HUES64 (cell line): ENCODE data around the gene SLC39A10.
"Not testable (repeated sequence)": the region's sequence is repeated elsewhere in the genome, so short reads cannot be mapped to it uniquely, and the experiment has no call there.

ENCODE experiments used
- H3K27ac ChIP-seq: 2 replicates; pipeline ENCODE4 v1.7.0; 2013; ENCODE audit warnings: low read depth, low read length, inconsistent platforms
- H3K27me3 ChIP-seq: 2 replicates; pipeline ENCODE4 v1.6.1; 2013; ENCODE audit warnings: mild to moderate bottlenecking, low read length; ENCODE audit not compliant: insufficient read depth
- H3K36me3 ChIP-seq: 2 replicates; pipeline ENCODE4 v1.6.1; 2013; ENCODE audit warnings: mild to moderate bottlenecking, low read length; ENCODE audit not compliant: insufficient read depth
- H3K4me1 ChIP-seq: 2 replicates; pipeline ENCODE4 v1.6.1; 2013; ENCODE audit warnings: mild to moderate bottlenecking, low read length, moderate library complexity; ENCODE audit not compliant: insufficient read depth
- H3K4me3 ChIP-seq: 2 replicates; pipeline ENCODE4 v1.5.1; 2013; ENCODE audit warnings: mild to moderate bottlenecking, low read length, moderate library complexity
- H3K9ac ChIP-seq: 2 replicates; pipeline ENCODE4 v1.6.1; 2013; ENCODE audit warnings: mild to moderate bottlenecking, low read depth, low read length
- H3K9me3 ChIP-seq: 2 replicates; pipeline ENCODE4 v1.6.1; 2013; ENCODE audit warnings: low read depth, low read length; ENCODE audit not compliant: insufficient read depth
- WGBS: fragments of 150-250, 120-280 bp; methylation state at CpG from one replicate; pipeline ENCODE4 v1.1.7; 2013; ENCODE audit warnings: missing lambda C conversion rate; 5-methylcytosine and 5-hydroxymethylcytosine counted together

Gene SLC39A10

DNA sequence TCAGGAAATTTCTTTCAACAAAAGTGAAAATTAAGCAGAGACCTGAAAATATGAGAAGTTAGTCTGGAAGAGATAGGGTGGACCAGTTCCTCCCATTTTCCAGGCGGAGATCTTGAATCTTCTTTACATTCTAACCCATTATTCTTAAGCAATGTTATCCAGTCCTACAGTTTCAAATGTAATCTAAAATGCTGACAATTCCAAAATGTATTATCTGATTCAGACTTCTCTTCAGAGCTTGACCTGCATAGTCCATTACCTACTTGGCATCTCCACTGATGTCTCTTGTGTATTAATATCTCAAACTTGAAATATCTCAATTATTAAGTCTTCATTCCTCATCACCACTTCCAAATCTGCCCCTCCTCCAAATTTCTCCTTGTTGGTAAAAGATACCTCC is 28.4 kb upstream of the SLC39A10 start:
- Histone ChIP-seq H3K27me3 (no peaks in the 10 kb centered on the region), H3K9me3 (no peaks in the 10 kb centered on the region), H3K9ac (no peak overlapping the region), H3K4me1 (no peaks in the 10 kb centered on the region), H3K4me3 (no peak overlapping the region), H3K27ac (no peak overlapping the region), H3K36me3 (0 out of 2 replicates have a peak, but pooled peaks cover 2% of the 10 kb centered on the region)
- 95% methylated on average over 1 of the region's 1 CpG for WGBS

- Histone ChIP-seq H3K27ac (no peak overlapping the region), H3K9ac (no peak overlapping the region), H3K9me3 (no peaks in the 10 kb centered on the region), H3K4me3 (no peak overlapping the region), H3K27me3 (no peaks in the 10 kb centered on the region), H3K36me3 (no peaks in the 10 kb centered on the region), H3K4me1 (peaks cover 9% of the 10 kb centered on the region)
- 95% methylated on average over 10 of the region's 10 CpGs for WGBS
Measured at GRCh38 chr2:195632856-195633572, 24.0 kb upstream of the SLC39A10 start.

- Histone ChIP-seq H3K9ac (no peak overlapping the region), H3K36me3 (no peaks in the 10 kb centered on the region)
- 96% methylated on average over 4 of the region's 4 CpGs for whole genome bisulfite sequencing
Measured at GRCh38 chr2:195633573-195633870, 23.5 kb upstream of the SLC39A10 start.

GRCh38 chr2:195633974-195634373 is 23.1 kb upstream of the SLC39A10 start:
- Histone ChIP-seq H3K36me3 (no peaks in the 10 kb centered on the region), H3K4me1 (peaks cover 9% of the 10 kb centered on the region), H3K27ac (no peak overlapping the region), H3K27me3 (no peaks in the 10 kb centered on the region), H3K4me3 (no peak overlapping the region), H3K9me3 (no peaks in the 10 kb centered on the region), H3K9ac (no peak overlapping the region)
- 89% methylated on average over 3 of the region's 3 CpGs for WGBS

More at GRCh38 chr2:195633573-195633870, 23.5 kb upstream of the SLC39A10 start:
- no peaks in the 10 kb centered on the region for H3K9me3 ChIP-seq
- H3K4me1 ChIP-seq = peaks cover 9% of the 10 kb centered on the region
- H3K27me3 ChIP-seq = no peaks in the 10 kb centered on the region
- H3K4me3 ChIP-seq = no peak overlapping the region
- no peak overlapping the region for H3K27ac ChIP-seq

DNA sequence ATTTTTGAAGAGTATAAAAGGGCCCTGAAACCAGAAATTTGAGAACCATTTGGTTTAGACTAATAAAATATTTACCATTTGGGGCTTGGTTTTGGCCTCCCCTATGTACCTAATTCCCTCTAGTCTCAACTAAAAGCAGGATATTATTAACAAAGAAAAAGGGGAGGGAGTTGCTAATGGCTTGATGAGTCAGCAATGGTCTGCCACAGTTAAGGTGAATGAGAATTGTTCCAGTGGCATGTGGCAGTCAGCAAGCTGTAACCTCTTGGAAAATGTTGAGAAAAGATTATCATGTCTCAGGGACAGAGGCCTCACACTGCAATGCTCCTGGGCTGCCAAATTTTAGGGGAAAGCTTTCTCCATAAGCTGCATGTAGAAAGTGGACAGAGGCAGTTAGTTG is 20.1 kb upstream of the SLC39A10 start:
- H3K36me3 ChIP-seq = no peaks in the 10 kb centered on the region
- no peaks in the 10 kb centered on the region for H3K9me3 ChIP-seq
- H3K4me3 ChIP-seq = no peak overlapping the region
- H3K27ac ChIP-seq = peak overlapping the region; percentile 23; the same call in 1 of the 2 replicates
- no peak overlapping the region for H3K9ac ChIP-seq
- H3K27me3 ChIP-seq = no peaks in the 10 kb centered on the region
- H3K4me1 ChIP-seq = peaks cover 10% of the 10 kb centered on the region

- Histone ChIP-seq H3K4me1 (peaks cover 18% of the 10 kb centered on the region), H3K27ac (no peak overlapping the region), H3K9ac (no peak overlapping the region), H3K9me3 (no peaks in the 10 kb centered on the region), H3K27me3 (no peaks in the 10 kb centered on the region), H3K36me3 (no peaks in the 10 kb centered on the region), H3K4me3 (no peak overlapping the region)
- 96% methylated on average over 3 of the region's 4 CpGs for WGBS
Measured at GRCh38 chr2:195638750-195639149, 18.3 kb upstream of the SLC39A10 start.

DNA sequence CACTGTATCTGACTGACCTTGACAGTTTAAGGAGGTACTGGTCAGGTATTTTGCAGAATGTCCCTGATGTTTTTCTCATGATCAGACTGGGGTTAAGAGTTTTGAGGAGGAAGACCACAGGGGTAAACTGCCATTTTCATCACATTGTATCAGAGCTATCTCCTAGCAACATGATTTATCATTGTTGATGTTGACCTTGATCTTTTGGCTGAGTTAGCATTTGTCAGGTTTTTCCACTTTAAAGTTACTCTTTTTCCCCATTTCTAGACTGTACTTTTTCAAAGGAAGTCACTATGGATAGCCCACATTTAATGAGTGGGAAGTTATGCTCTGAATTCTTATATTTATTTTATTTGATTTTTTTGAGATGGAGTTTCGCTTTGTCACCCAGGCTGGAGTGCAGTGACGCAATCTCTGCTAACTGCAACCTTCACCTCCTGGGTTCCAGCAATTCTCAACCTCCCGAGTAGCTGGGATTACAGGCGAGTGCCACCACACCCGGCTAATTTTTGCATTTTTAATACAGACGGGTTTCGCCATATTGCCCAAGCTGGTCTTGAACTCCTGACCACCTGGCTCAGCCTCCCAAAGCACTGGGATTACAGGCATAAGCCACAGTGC is 17.7 kb upstream of the SLC39A10 start:
- WGBS = 95% methylated on average over 7 of the region's 7 CpGs
- no peak overlapping the region for H3K4me3 ChIP-seq

DNA sequence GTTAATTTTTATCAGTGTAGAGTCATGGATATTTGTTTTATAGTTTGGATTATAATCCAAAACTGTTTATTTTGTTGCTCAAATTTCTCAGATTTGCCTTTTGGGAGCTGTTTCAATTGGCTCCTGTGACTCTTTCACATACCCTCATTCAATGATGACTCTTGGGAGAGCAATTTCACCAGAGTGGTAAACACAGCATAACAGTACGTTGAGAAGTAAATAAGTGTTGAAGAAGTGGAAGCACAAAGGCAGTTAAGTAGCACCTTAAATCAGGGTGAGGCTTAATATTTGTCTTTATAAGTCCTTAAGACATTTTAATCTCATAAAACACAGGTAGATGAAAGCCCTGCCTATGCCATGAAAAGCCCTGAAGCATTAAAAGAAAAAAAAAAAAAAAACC is 17.1 kb upstream of the SLC39A10 start:
- Histone ChIP-seq H3K36me3 (no peaks in the 10 kb centered on the region), H3K4me3 (no peak overlapping the region), H3K27ac (no peak overlapping the region), H3K9me3 (no peaks in the 10 kb centered on the region), H3K27me3 (no peaks in the 10 kb centered on the region), H3K9ac (no peak overlapping the region), H3K4me1 (peaks cover 18% of the 10 kb centered on the region)
- 82% methylated on average over 1 of the region's 1 CpG for WGBS

More for the DNA sequence above, 17.7 kb upstream of the SLC39A10 start:
- Histone ChIP-seq H3K9ac (no peak overlapping the region), H3K9me3 (no peaks in the 10 kb centered on the region), H3K27ac (no peak overlapping the region), H3K4me1 (peaks cover 18% of the 10 kb centered on the region), H3K36me3 (no peaks in the 10 kb centered on the region), H3K27me3 (no peaks in the 10 kb centered on the region)

- Histone ChIP-seq H3K4me3 (no peak overlapping the region), H3K27ac (no peak overlapping the region), H3K9me3 (no peaks in the 10 kb centered on the region), H3K9ac (no peak overlapping the region), H3K4me1 (peaks cover 33% of the 10 kb centered on the region), H3K27me3 (no peaks in the 10 kb centered on the region), H3K36me3 (no peaks in the 10 kb centered on the region)
- 94% methylated on average over 5 of the region's 5 CpGs for WGBS
Measured at GRCh38 chr2:195642027-195642678, 14.9 kb upstream of the SLC39A10 start.

DNA sequence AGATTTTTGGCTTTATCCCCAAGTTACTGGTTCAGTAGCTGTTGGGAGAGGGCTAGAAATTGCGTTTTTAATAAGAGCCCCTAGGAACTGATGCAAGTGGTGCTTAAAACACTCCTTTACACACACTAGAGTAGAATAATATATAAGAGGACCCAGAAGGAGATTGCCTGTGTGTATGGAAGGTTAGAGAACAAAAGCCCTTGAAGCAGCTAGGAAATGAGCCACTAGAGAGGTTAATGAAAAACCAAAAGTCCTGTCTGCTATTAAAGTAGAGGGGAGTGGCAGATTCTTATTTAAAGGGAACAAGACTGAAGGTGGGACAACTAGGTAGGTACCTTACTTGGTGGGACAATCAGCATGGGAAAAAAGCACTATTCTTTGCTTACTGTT is 14.4 kb upstream of the SLC39A10 start:
- H3K4me1 ChIP-seq = peaks cover 32% of the 10 kb centered on the region
- H3K9me3 ChIP-seq = no peaks in the 10 kb centered on the region
- H3K27me3 ChIP-seq = no peaks in the 10 kb centered on the region
- H3K9ac ChIP-seq = no peak overlapping the region
- no peaks in the 10 kb centered on the region for H3K36me3 ChIP-seq
- H3K4me3 ChIP-seq = no peak overlapping the region
- WGBS = 67% methylated on average over 1 of the region's 1 CpG
- no peak overlapping the region for H3K27ac ChIP-seq

GRCh38 chr2:195644708-195645107 is 12.3 kb upstream of the SLC39A10 start:
- not testable (repeated sequence) for H3K36me3 ChIP-seq, H3K9ac ChIP-seq, H3K27me3 ChIP-seq, H3K4me3 ChIP-seq, H3K9me3 ChIP-seq, H3K27ac ChIP-seq
- WGBS = 93% methylated on average over 9 of the region's 9 CpGs
- H3K4me1 ChIP-seq = peaks cover 32% of the 10 kb centered on the region
